NCI-H1105 treated with DMSO at 0.1 percent for 48 hours (cell line): ENCODE measurements around the gene PTCHD4.

Experiments used
- DNase-seq: peaks from one replicate; lab custom pipeline; 2025; lab: John Stamatoyannopoulos, UW

Gene PTCHD4

GRCh38 chr6:48099713-48100587 lies 11.0 kb downstream of the PTCHD4 start:
- no peak for DNase-seq

- peak; percentile 30 for DNase-seq
Measured at GRCh38 chr6:48098923-48099322, 12.1 kb downstream of the PTCHD4 start.

GRCh38 chr6:48092550-48093217 lies 18.3 kb downstream of the PTCHD4 start:
- no peak for DNase-seq

- DNase-seq: no peak
Measured at GRCh38 chr6:48090546-48090945, 20.5 kb downstream of the PTCHD4 start.

- DNase-seq: peak; percentile 32
Measured at GRCh38 chr6:48087448-48087847, 23.5 kb downstream of the PTCHD4 start.

GRCh38 chr6:48086187-48086586 lies 24.8 kb downstream of the PTCHD4 start:
- no peak for DNase-seq

GRCh38 chr6:48085131-48085741 lies 25.8 kb downstream of the PTCHD4 start:
- DNase-seq: no peak

GRCh38 chr6:48084201-48084600 lies 26.8 kb downstream of the PTCHD4 start:
- DNase-seq: no peak

GRCh38 chr6:48080227-48081009 lies 30.6 kb downstream of the PTCHD4 start:
- DNase-seq: no peak

GRCh38 chr6:48078120-48078519 lies 32.9 kb downstream of the PTCHD4 start:
- no peak for DNase-seq

GRCh38 chr6:48075181-48075580 lies 35.8 kb downstream of the PTCHD4 start:
- DNase-seq: no peak

GRCh38 chr6:48073976-48074767 lies 36.8 kb downstream of the PTCHD4 start:
- DNase-seq: no peak

GRCh38 chr6:48071833-48072232 lies 39.2 kb downstream of the PTCHD4 start:
- no peak for DNase-seq

- no peak for DNase-seq
Measured at GRCh38 chr6:48069280-48069679, 41.7 kb downstream of the PTCHD4 start.

GRCh38 chr6:48068278-48069251 lies 42.4 kb downstream of the PTCHD4 start:
- peak; percentile 59 for DNase-seq

GRCh38 chr6:48067886-48068277 lies 43.1 kb downstream of the PTCHD4 start:
- peak; percentile 49 for DNase-seq

GRCh38 chr6:48067148-48067712 lies 43.8 kb downstream of the PTCHD4 start:
- DNase-seq: no peak

- DNase-seq: no peak
Measured at GRCh38 chr6:48061265-48061990, 49.6 kb downstream of the PTCHD4 start.
